DND-41 (cell line): ENCODE data around the gene ACTA2.

Experiments used
- ATAC-seq: fragments of 200-7000 bp; cut with Tn5 transposase; 3 replicates; pipeline ENCODE4 v1.9.1; 2021; ENCODE audit warnings: low read depth; ENCODE audit not compliant: insufficient read depth
- DNase-seq: peaks from one replicate; pipeline ENCODE4 v3.0.0-alpha.2; 2020
- H2AFZ ChIP-seq: 2 replicates; pipeline ENCODE4 v1.6.0; 2012; ENCODE audit warnings: low read depth, low read length
- H3K27ac ChIP-seq: 2 replicates; pipeline ENCODE4 v1.5.1; 2012; ENCODE audit warnings: low read length, inconsistent platforms
- H3K27me3 ChIP-seq: fragments of 200-600 bp; sonication (generic); 2 replicates; pipeline ENCODE4 v1.6.0; 2012; ENCODE audit warnings: low read length, mild to moderate bottlenecking, inconsistent platforms; ENCODE audit not compliant: insufficient read depth, poor library complexity
- H3K36me3 ChIP-seq: 2 replicates; pipeline ENCODE4 v1.5.1; 2012; ENCODE audit warnings: low read length, inconsistent platforms; ENCODE audit not compliant: insufficient read depth
- H3K4me1 ChIP-seq: 2 replicates; pipeline ENCODE4 v1.5.1; 2012; ENCODE audit warnings: mild to moderate bottlenecking, low read length; ENCODE audit not compliant: insufficient read depth
- H3K4me2 ChIP-seq: 2 replicates; pipeline ENCODE4 v1.6.0; 2012; ENCODE audit warnings: mild to moderate bottlenecking, moderate library complexity, low read length, inconsistent platforms; ENCODE audit not compliant: insufficient read depth
- H3K4me3 ChIP-seq, 2 experiments: fragments of 200-600 bp in 1 of 2; shearing (Covaris generic) in 1 of 2; 2 replicates each; pipeline ENCODE4 v1.5.1; 2012 to 2016; ENCODE audit warnings: inconsistent platforms in 2 of 2, low read length in 2 of 2, mild to moderate bottlenecking in 2 of 2, low read depth in 1 of 2, moderate library complexity in 1 of 2
- H3K79me2 ChIP-seq: 2 replicates; pipeline ENCODE4 v1.6.0; 2012; ENCODE audit warnings: low read length, inconsistent platforms; ENCODE audit not compliant: insufficient read depth
- H3K9ac ChIP-seq: 2 replicates; pipeline ENCODE4 v1.6.0; 2012; ENCODE audit warnings: low read depth, mild to moderate bottlenecking, inconsistent platforms, low read length, moderate library complexity
- H3K9me3 ChIP-seq: 2 replicates; pipeline ENCODE4 v1.5.1; 2012; ENCODE audit warnings: low read length, moderate library complexity, mild to moderate bottlenecking, inconsistent platforms; ENCODE audit not compliant: insufficient read depth, severe bottlenecking
- H4K20me1 ChIP-seq: 2 replicates; pipeline ENCODE4 v1.6.0; 2012; ENCODE audit warnings: low read length; ENCODE audit not compliant: insufficient read depth
- CTCF ChIP-seq: IDR thresholded peaks from 2 replicates; pipeline ENCODE4 v1.5.1; 2012; ENCODE audit warnings: borderline replicate concordance, low read length, moderate library complexity, mild to moderate bottlenecking; ENCODE audit not compliant: poor library complexity, severe bottlenecking; ENCODE audit errors: extremely low read depth
- EZH2 ChIP-seq: IDR thresholded peaks from 3 replicates; pipeline ENCODE4 v1.6.1; 2012; ENCODE audit warnings: borderline replicate concordance, low read depth, mild to moderate bottlenecking, moderate library complexity, low read length, inconsistent platforms; ENCODE audit not compliant: severe bottlenecking

Gene ACTA2

GRCh38 chr10:88979603-88980002 is 27.0 kb upstream of the ACTA2 start:
- H3K9ac ChIP-seq, result no peak overlapping the region
- H3K4me3 ChIP-seq, result no peak overlapping the region
- H3K27me3 ChIP-seq, result no peaks in the 10 kb centered on the region
- no peaks in the 10 kb centered on the region for H3K9me3 ChIP-seq
- no peak overlapping the region for H3K27ac ChIP-seq
- ATAC-seq, result no peak
- DNase-seq, result no peak
- no peak overlapping the region for H3K4me2 ChIP-seq
- no peak overlapping the region for H2AFZ ChIP-seq
- no peak for TF ChIP-seq CTCF
- TF ChIP-seq EZH2, result no peak
- H3K36me3 ChIP-seq, result no peaks in the 10 kb centered on the region
- H3K4me1 ChIP-seq, result peaks cover 11% of the 10 kb centered on the region
- H4K20me1 ChIP-seq, result no peaks in the 10 kb centered on the region
- no peaks in the 10 kb centered on the region for H3K79me2 ChIP-seq

DNA sequence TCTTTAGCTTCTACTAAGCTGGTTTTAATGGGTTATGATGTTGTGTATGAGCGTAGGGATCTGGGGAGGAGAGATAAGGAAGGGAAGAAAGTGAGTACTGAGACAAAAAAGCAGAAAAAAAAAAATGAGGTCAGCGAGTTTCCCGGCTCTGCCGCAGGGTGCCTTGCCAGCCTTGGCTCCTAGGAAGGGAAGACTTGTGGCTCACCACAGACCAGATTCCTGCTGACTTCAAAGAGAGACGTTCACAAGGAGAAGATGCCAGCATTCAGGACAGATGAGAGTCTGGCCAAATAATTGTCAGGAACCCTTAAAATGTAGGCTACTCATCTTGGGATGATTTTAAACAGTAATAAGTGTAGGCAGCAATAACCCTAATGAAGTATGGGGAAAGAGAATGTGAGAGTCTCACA is 26.6 kb upstream of the ACTA2 start:
- H3K27ac ChIP-seq, result no peak overlapping the region
- H3K27me3 ChIP-seq, result no peaks in the 10 kb centered on the region
- H2AFZ ChIP-seq, result no peak overlapping the region
- H3K36me3 ChIP-seq, result no peaks in the 10 kb centered on the region
- no peaks in the 10 kb centered on the region for H4K20me1 ChIP-seq
- TF ChIP-seq EZH2 (no peak), CTCF (no peak)
- no peaks in the 10 kb centered on the region for H3K79me2 ChIP-seq
- H3K9me3 ChIP-seq, result no peaks in the 10 kb centered on the region
- peaks cover 16% of the 10 kb centered on the region for H3K4me1 ChIP-seq
- H3K9ac ChIP-seq, result no peak overlapping the region
- no peak overlapping the region for H3K4me3 ChIP-seq
- ATAC-seq (no peak), DNase-seq (no peak)
- H3K4me2 ChIP-seq, result no peak overlapping the region

DNA sequence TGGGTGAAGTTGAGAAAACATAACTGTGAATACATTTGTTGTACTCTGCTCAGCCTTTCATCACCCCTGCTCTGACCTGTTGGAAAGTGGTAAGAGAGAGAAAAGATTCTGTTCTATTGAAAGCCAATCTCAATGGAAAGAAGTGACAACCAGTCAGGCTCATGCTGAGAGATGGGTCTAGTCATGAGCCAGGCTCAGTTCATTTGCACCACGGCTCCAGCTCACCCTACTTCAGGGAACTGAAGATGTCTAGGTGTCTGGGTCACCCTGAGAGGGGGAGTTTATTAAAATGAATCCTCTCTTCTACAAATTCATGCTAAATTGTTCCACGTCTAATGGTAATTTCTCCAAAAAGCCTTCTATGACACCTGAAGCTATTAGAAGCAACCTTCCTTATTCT is 25.9 kb upstream of the ACTA2 start:
- no peak for DNase-seq
- Histone ChIP-seq H3K4me2 (no peak overlapping the region), H2AFZ (no peak overlapping the region), H3K79me2 (no peaks in the 10 kb centered on the region), H3K4me3 (no peak overlapping the region), H3K27me3 (no peaks in the 10 kb centered on the region), H3K27ac (no peak overlapping the region), H4K20me1 (no peaks in the 10 kb centered on the region), H3K4me1 (peaks cover 16% of the 10 kb centered on the region), H3K36me3 (no peaks in the 10 kb centered on the region), H3K9me3 (no peaks in the 10 kb centered on the region), H3K9ac (no peak overlapping the region)
- TF ChIP-seq EZH2 (no peak), CTCF (no peak)
- ATAC-seq, result no peak

GRCh38 chr10:88975377-88975720 is 22.8 kb upstream of the ACTA2 start:
- Histone ChIP-seq H3K9me3 (no peaks in the 10 kb centered on the region), H3K9ac (peak overlapping the region; percentile 57), H3K4me3 (peak overlapping the region; percentile 23 to 55; a peak in 3 of 4 replicates), H3K4me1 (peaks cover 16% of the 10 kb centered on the region), H4K20me1 (no peaks in the 10 kb centered on the region), H3K79me2 (no peaks in the 10 kb centered on the region), H2AFZ (peak overlapping the region; percentile 94), H3K27ac (peak overlapping the region; percentile 89), H3K4me2 (peak overlapping the region; percentile 65), H3K27me3 (no peaks in the 10 kb centered on the region), H3K36me3 (no peaks in the 10 kb centered on the region)
- no peak for TF ChIP-seq EZH2
- no peak for TF ChIP-seq CTCF
- DNase-seq (peak; percentile 11), ATAC-seq (peak; percentile 59)
